ENCODE measurements around the gene DLGAP1.
"Not testable (repeated sequence)": the region's sequence is repeated elsewhere in the genome, so short reads cannot be mapped to it uniquely, and the experiment has no call there.

The DLGAP1 gene

DNA sequence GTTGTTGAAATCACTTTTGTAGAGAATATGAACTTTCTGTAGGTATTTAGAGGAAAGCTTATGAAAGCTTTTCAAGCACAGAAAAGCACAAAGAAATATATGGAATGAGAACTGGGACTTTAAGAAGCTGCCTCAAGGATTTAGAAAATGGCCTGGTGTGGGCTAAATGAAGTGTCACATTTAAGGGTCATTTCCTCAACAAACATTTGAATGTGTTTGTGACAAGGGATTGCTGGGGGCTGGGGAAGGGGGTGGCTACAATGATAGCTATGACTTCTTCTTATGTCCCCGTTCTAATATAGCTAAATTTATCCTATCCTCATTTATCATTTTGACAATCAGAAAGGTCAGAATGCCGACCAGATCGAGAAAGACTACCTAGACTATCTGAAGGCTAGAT, 69.2 kb downstream of the DLGAP1 start:
- no peak for DNase-seq (ENCODE audit: low read depth)

DNA sequence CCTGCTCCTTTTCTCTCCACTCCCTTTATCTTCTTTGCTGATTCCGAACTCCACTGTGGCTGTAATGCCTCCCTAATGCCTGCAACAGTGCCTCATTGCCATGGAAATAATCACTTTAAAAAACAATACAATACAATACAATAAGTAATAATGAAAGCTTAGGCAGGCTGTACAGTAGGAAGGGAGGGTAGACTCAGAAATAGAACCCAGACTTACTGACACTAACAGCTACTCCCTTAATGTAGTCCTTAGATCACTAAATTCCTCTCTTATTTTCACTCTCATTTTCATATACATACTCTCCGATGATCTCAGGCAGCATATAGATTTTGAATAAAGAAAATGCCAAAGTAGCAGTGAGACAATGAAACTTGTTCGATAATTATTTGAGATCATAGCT, 70.2 kb downstream of the DLGAP1 start:
- DNase-seq (ENCODE audit: low read depth), result no peak

DNA sequence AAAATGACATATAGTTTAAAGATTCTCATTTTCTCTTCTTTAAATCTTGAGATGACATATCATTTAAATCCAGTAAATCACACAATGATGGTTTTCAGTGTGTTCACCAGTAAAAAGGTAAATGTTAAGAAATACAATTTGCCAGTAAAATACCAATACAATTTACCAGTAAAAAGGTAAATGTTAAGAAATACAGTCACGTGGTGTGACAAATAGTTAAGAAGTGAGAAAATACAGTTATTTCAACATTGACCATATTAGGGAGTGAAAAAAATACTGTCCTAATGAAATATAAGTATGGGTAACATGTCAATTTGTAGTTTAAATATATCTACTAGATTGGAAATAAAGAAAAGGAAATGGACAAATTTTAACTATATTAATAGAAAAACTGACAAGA, 80.5 kb downstream of the DLGAP1 start:
- DNase-seq (ENCODE audit: low read depth), result no peak

DNA sequence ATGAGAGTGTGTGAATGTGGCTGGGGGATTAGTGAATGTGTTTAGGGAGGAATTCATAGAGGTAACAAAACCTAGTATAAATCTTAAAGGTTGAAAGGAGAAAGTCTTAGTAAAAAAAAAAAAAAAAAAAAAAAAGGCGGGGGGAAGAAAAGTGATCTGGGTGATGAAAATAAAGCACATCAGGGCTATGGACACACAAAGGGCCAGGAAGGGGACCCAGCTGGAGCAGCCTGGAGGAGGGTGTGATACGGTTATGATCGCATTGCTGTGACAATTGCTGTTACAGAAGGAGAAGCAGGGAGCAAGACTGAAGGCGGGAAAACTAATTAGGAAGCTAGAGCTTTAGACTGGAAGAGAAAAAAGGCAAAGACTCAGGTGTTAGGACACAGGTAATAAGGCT, 85.4 kb downstream of the DLGAP1 start:
- no peak for DNase-seq (ENCODE audit: low read depth)

DNA sequence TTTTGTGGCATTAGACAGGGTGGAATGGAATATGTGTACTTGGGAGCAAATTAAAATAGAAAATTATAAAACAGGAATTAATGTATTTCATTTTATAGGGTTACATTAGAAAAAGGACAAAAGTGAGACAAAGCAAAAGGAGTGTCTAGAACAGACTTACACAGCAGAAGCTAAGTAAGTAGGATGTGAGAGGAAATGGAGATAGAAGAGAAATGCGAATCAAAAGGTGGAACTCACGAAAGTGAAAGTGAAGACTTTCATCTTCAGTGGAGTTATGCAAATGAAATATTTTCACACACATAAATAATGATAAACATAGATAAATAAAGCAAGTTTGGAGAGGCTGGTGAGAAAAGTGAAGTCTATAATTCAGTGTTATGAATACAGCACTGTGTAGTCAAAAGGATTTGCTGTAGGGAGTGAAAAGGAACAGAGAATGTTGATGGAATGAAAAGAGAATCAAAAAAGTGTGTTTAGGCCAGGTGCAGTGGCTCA, 94.8 kb downstream of the DLGAP1 start:
- DNase-seq (ENCODE audit: low read depth), result no peak

DNA sequence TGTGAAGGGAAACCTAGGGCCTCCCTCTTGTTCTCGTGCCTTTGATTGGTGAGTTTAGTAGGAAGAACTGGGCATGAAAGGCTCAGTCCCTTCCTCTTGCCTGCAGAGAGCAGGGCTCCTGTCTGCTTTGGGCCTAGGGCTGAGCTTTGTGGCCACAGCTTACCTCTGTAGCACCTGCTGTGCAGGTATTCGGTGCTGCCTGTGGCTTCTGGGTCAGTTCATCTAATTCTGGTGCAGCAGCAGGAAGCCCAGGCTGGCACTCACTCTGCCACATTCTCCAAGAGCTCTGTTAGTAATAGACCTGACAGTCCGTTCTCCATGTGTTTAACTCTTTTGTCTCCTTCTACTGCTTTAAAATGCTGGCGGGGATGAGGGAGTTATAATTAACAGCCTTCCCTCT, 96.5 kb downstream of the DLGAP1 start:
- no peak for DNase-seq (ENCODE audit: low read depth)

DNA sequence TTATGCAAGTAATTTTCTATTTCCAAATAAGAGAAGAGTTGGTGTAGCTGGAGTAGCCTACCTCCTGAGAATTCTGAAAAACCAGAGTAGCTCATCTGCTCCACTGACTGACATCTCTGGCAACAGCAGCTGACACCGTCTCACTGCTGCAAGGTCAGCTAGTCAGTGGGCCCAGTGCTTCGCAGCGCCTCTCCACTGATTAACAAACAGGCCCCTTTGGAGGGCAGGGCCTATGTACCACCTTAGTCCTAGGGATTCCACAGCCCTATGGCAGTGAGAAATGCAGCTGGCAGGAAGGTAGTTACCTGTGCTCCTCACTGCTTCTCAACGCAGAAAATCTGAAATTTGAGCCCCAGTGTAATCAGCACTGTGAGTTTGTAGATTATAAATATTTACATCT, 97.5 kb downstream of the DLGAP1 start:
- no peak for DNase-seq (ENCODE audit: low read depth)

DNA sequence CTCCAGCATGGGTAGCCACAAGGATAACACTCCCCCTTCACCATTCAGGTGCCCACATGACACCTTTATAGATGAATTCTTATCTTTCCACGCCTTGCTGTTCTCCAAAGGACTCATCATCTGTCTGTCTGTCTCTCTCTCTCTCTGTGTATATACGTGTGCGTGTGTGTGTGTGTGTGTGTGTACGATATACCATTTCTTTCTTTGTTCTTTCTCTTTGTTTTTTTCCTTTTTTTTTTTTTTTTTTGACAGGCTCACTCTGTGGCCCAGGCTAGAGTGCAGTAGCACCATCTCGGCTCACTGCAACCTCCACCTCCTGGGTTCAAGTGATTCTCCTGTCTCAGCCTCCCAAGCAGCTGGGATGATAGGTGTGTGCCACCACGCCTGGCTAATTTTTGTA, 98.2 kb downstream of the DLGAP1 start:
- no peak for DNase-seq (ENCODE audit: low read depth)

DNA sequence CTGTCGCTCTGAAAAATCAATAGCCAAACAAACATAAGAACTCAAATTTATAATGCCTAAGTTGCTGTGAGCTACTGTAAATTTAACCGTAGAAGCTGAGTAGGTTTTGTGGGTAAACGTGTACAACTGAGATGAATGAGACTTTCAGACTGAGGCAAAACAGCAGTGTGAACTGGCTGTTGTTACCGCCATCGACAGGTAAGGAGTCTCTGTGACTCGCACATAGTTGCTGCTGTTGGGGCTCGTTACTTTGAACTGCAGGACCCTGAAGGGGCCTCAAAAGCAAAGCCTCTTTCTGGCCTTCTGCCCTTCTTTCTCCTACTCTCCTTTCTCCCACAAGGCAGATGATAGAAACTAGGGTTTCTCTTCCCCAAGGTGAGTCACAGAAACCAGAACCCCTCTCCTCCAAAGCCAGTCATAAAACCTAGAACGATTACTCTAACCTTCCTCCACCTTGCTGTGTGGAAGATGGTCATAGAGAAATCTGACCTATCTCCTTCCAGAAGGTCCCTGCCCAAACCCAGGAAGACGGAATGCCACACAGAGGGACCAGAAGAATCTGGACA, 101.2 kb downstream of the DLGAP1 start:
- DNase-seq (ENCODE audit: low read depth), result no peak

DNA sequence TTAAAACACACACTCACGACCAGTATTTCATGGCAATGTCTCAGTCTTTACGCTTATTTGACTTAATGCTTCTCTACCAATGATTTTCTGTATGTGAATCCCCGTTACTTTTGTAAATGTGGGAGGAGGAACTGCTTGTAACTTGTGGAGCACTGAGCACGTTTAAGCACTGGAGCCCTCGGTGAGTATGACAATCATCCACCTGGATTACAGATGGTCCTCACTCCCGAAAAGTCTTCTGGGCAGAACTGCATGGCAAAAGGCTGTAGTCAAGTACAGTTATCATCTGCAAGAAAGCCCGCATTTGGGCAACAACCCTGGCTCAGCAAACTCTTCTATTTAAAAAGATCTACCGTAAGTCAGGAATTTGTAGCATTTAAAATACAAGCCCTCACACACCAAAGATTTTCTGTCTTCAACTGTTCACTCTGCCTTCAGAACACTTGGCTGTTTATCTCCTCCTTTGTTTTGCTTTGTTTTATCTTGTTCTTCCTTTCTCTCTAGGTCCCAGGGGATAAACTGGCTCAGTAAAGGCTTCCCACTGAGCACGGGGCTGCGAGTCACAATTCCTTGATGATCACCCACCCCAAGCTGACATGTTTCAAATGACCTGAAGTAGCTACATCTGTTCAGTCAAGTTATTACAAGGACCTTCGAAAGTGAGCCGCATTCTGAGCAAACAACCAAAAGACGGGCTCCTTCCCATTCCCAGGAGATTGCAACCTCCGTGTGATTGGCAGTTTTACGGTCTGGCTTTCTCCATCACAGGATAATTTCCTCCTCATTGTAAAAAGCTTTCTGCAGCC, 102.2 kb downstream of the DLGAP1 start:
- no peak for DNase-seq (ENCODE audit: low read depth)

DNA sequence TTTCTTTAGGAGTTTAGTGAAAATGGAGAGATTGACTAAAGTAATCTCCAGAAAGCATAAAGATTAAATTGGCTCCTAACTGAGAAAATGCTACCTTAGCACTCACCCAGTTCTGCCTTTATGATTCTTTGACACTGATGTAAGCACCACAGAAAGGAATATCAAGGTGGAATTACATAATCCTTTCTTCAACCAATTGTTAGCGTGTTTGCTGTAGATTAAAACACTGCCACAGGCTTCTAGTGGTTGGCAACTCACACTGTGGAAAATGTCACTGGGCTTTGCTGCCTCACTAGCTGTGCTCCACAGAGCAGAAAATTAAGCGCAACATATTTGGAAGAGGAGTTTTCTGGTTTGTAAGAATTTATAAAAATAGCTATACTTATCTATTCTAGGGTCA, 104.1 kb downstream of the DLGAP1 start:
- no peak for DNase-seq (ENCODE audit: low read depth)

DNA sequence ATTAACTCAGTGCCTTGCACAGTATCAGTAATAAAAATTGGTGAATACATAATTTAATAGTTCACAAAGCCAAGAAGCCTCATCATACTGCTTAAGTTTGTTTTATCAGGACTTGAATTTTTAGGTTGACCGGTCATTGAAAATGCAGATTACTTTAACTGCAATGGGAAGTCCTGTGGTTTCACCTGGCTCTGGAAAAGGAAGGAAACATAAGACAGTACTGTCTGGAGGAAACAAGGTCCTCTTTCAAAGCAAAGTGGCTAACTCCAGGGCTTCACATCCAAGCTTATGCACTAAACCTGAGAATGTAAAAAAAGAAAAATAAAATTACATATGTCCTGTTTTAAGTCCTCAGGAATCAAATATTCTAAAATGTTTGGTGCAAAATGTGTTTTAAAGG, 119.7 kb downstream of the DLGAP1 start:
- no peak for DNase-seq (ENCODE audit: low read depth)

DNA sequence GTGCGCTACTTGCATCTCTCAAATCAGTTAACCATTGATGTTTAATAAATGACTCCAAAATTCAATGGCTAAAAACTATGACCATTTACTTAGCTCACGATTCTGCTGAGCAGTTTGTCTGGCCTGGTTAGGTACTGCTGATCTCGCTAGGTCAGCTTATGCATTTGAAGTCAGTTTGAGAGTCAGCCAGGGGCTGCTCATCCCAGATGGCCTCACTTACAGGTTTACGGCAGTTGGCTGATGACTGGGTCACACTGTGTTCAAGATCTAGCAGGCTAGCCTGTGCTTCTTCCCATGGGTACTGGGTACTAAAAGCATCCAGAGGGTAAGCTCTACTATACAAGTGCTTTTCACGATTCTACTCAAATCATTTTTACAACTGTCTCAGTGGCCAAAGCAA, 122.1 kb downstream of the DLGAP1 start:
- no peak for DNase-seq (ENCODE audit: low read depth)

DNA sequence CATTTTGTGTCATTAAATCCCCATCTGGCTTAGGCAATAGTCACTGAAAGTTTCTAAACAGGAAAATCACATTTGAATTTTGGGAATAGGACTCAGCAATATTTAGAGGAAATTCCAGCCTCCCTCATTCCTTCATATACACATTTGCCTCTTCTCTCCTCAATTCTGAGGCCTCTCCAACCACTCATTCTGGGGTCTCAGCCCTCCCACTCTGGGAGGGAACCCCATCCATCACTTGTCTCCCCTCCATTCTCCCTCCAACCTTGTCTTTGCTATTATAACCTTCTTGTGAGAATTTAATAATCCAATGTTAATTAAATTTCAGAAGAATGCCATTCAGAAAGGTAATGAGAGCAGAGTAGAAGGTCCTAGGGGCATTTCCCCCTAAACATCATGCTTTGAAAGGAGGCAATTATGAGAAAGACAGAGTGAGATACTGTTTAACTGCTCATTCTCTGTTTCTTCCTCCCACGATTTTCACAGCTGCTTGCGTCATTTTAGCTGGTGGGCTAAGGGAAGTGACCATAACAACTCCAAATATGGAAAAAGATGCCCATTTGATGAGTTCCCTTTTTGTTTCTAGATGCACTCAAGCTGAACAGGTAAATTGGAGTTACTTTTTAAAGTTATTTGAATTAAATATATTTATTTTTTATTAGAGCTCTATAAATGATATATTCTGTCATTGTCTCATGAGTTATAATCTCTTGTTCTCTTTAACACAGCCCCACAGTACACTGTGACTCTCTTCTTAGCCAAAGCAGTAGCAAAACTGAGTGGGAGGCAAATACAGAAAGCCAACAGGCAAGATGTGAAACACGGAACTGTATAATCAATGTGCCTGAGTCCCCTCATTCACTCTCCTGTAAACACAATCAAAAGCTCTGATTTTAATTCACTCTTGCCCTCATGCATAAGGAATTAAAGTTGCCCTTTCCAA, 135.1 kb downstream of the DLGAP1 start:
- DNase-seq (ENCODE audit: low read depth), result no peak

DNA sequence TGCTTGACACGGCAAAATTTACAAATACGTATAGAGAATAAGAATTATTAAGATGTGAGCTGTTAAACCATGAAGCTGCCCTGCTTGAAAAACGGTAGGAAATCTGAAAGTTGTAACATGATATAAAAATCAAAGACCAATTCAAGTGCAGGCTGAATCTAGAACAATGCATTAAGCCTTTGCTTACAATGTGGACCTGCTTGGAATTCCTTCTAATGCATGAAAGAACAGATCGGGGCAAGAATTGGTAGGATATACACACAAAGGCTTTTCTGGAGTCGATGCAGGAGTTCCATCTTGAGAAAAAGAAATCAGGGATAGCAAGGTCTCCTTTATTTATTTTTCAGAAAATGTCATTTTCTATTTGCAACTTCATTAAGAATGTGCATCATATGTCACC, 136.8 kb downstream of the DLGAP1 start:
- no peak for DNase-seq (ENCODE audit: low read depth)

DNA sequence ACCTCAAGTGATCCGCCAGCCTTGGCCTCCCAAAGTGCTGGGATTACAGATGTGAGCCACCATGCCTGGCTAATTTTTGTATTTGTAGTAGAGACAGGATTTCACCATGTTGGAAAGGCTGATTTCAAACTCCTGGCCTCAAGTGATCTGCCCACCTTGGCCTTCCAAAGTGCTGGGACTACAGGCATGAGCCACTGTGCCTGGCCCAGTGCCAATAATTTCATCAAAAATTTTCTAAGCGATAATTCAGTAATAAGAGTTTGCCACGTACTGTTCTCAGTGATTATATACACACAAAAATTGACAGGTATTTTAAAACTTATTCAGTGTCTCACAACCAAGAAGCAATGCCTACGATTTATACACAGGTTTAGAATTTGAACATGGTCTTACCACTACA, 143.2 kb downstream of the DLGAP1 start:
- not testable (repeated sequence) for DNase-seq (ENCODE audit: low read depth)

DNA sequence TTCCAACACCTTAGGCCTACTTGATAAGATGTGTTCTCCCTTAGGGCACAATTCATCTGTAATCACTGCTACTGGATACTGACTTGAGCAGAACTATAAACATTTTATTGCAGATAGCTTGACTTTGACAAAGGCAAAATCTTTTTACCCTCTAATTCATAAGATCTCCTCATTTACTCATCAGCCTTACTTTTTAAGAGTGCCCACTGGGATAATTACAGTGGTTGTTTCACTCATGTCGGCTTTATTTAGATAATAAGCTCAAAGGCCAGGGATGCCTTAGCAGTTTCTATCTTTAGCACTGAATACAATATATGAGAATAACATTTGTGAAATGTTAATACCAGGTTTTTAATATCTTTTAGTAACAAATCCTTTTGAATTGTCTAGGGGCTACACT, 144.0 kb downstream of the DLGAP1 start:
- no peak for DNase-seq (ENCODE audit: low read depth)

DNA sequence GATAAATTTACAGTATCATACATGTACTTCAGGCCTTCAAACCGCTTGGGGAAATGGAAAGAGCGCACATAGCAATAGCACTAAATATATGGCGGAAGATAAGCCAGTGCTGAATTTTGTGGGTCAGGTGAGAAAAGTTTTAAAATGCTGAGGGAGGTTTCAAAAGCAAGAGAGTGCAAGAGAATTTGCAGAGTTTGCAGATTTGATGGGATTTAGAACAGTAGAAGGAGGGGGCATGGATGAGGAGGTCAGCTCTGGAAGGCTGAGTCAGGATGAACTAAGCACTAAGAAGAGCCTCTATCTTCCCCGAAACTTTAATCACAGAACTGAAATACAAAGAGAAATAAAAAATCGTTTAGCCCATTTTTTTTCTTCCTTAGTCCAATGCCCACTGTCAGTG, 145.9 kb downstream of the DLGAP1 start:
- no peak for DNase-seq (ENCODE audit: low read depth)

DNA sequence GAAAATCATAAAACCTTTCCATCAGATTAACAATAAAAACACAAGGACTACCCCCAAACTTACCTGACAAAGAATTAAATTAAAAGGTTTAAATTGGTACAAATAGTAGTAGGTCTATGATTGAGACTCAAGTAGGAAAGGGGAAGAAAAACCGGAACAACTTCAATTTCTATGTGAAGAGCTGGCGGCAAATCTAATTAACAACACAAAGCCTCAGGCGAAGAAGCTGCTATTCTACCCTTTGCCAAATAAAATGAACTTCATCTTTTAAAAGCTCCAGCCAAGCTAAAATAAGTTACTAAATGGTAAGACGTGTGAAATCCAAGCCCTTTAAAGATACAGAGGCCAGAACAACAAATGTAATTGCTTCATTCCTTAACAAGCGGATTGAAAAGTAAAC, 146.5 kb downstream of the DLGAP1 start:
- DNase-seq (ENCODE audit: low read depth), result no peak

DNA sequence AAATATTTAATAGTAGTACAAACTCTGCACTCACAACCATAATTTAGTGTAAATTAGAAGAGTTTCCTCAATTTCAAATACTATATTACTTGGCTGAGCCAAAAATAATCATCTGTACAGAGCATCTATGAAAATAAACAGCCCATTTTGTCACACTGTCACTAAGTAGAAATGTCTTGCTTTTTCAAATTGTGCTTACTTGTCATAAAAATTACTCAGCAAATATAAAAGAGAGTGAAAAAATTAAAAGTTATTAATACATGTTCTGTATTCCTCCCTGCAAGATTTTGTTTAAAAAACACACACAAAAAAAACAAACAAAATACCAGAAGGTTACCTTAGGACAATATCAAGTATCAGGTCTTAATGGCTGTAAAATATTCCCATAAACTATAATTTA, 155.7 kb downstream of the DLGAP1 start:
- no peak for DNase-seq (ENCODE audit: low read depth)

DNA sequence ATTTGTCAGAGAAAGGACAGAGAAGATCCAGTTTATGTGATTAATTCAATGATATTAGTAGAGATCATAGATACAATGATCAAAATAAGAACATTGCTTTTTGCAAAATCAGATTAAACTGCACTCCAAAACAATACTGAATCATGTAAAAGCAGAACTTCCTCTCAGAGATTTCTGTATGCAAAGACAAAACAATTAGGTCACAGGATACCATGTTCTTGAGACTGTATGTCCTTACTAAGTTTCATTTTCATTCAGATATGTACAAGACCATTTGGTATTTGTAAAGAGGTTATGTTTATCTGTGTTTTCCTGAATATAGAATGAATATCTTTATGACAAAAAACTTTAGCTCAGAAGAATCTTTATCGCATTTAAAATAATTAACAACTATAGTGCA, 161.8 kb downstream of the DLGAP1 start:
- DNase-seq (ENCODE audit: low read depth), result no peak

DNA sequence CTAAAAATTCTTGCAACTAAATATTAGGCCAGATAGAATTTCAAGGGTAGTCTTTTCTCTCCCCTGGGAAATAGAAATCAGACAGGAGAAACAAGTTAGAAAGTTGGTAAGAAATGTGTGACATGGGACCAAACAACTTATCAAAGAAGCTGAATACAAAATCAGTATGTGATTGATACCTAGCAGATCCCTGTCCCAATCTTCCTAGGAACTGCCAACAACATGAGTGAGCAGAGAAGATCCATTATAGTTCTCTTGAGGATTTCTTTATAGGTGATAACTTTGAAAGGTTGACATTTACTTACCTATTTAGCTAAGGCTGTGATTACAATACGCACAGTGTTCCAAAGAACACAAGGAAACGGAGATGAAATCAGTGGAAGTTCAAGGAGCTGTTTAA, 162.4 kb downstream of the DLGAP1 start:
- DNase-seq (ENCODE audit: low read depth), result no peak

DNA sequence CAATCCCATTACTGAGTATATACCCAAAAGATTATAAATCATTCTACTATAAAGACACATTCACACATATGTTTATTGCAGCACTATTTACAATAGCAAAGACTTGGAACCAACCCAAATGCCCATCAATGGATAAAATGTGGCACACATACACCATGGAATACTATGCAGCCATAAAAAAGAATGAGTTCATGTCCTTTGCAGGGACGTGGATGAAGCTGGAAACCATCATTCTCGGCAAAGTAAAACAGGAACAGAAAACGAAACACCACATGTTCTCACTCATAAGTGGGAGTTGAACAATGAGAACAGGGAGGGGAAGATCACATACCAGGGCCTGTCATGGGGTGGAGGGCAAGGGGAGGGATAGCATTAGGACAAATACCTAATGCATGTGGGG, 167.8 kb downstream of the DLGAP1 start:
- not testable (repeated sequence) for DNase-seq (ENCODE audit: low read depth)

All from activated T-cell treated with anti-CD3 and anti-CD28 coated beads for 24 hours (primary cell).